Measurements from ENCODE around the gene SCRN2. TPM values are rescaled to one million over a fixed set of nuclear protein-coding genes. Genes with fewer than 3 reads are reported as not detected.

SCRN2 gene
- polyA plus RNA-seq, 4 donors, result 31.4 to 78.5 (median 39.5) TPM

DNA sequence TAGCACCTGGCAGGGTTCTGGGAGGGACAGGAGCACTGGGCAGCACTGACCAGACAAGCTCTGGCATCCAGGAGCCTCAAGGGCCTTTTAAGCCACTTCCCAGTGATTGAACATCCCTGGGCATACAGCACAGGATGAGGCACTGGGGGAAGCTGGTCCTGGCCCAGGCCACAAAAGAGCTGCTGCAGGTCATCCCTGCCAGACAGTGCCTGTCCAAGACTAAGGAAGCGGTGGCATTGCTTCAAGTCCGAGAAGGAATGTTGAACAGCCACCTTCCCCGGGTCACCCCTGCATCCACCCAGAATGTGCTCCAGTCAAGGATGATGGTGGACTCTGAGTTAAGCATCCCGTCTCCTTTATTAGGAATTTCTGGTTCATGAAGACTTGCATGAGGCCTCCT lies 18.3 kb downstream of the SCRN2 start:
- no peak for DNase-seq (ENCODE audit: low read depth in 4 of 4, low spot score in 3 of 4)

DNA sequence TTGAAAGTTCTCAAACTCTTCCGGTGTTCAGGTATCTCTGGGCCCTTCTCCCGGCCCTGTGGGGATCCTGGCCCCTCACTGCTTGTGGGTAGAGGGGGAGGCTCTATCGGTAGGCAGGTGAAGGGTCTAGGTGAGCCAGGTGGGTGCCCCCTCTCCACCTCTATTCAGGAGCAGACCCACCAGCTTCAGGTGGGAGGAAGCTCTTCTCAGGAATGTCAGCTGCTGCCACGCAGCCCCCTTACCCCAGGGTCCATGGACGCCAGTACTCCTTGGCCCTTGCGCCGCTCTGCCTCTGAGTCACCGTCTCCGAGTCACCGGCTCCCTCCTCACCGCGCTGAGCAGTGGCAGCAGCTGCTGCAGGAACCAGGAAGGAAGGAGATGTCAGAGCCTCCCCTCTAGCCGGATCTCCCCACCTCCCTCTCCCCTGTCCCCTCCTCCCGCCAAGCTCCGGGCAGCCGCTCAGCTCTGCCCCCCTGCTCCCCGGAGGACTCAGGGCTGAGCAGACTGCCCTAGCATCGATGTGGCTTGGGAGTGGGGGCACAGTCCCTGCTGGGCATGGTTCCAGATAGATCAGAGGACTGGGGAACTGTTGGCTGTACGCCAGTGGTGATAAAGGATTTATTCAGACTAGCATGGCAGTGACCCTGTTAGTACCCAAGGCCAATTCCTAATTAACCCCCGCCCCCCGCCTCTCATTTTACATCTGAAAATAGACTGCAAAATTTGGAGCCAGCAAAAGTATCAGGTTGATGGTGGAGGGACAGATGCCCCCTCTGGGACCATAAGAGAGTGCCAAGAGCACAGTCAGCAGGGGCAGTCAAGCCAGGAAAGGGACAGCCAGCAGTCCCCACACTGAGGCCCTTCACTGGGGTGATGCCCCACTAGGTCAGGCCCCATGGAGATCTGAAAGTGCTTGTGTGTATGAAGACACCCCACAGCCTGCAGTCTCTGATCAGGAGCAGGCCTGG lies 19.4 kb downstream of the SCRN2 start, which contains the start of gene OSBPL7:
TSS of gene OSBPL7 (minus strand) at position 371 of the 968 bp plus-strand sequence. CDS start 1,516 bp downstream, outside the sequence.
- peak in 2 of 4 donors; percentile 49 to 60 for DNase-seq (ENCODE audit: low read depth in 4 of 4, low spot score in 3 of 4)

DNA sequence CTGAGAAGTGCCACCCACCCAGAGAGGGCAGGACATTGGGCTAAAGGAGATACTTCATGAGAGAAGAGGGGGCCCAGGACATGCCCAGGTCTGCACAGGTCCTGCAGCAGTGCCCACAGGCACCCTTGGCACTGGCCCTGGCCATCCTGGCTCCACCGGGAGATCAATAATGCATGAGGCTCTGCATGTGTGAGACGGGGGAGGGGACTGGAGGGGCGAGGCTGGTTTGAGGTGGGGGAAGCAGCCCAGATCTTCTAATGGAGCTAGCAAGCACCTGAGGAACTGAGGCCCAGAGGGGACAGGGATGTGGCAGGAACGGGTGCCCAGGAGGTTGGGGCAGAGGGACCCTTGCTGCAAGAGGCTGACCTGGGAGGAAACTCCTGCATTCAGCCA lies 20.0 kb downstream of the SCRN2 start:
- no peak for DNase-seq (ENCODE audit: low read depth in 4 of 4, low spot score in 3 of 4)

DNA sequence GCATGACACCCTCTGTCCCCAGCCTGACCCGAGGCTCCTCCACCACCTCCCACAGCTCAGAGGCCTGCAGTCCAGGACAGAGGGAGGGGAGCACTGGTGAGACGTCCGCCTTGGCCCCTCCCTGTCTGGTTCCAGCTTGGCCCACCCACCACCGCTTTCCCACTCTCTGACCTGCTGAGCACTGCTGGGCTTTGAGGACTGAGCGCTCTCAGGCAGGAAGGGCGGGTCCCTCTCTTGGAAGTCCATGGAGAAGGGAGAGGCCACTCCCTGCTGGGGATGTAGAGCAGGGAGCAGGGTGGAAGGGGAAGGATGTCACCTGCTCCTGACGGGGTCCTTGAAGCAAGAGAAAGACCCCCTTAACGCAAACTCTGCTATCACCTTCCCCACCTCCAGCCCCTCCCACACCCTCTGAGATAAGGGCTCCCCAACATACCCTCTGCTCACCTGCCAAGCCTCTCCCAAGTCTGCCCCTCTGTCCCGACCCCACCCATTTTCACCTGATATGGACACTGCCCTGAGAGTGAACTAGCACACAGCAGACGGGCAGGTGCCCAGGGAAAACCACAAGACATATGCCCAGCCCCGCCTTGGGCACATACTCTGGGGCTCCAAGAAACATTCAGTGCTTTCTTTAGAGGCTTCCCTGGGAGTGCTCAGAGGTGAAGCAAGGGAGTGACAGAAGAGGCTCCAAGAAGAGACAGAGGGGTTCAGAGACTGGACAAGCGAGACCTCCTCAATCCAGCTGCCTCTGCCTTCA lies 20.9 kb downstream of the SCRN2 start:
- no peak for DNase-seq (ENCODE audit: low read depth in 4 of 4, low spot score in 3 of 4)

DNA sequence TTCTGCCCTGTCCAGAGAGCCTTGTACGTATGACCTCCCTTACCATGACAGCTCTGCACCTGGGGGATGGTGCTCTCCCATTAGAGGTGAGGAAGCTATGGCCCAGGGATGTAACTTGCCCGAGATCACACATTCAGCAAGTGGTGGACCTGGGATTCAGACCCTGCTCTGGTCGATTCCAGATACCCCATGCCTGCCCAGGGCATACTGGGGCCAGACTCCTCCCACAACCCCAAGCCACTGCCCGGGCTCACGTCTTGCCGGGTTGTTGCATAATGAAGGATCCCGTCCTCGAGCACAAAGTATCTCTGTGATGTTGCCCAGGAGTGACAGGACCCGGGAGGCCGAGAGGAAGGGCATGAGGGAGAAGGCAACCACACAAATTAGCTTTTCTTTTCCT lies 21.6 kb downstream of the SCRN2 start:
- DNase-seq (ENCODE audit: low read depth in 4 of 4, low spot score in 3 of 4), result no peak

DNA sequence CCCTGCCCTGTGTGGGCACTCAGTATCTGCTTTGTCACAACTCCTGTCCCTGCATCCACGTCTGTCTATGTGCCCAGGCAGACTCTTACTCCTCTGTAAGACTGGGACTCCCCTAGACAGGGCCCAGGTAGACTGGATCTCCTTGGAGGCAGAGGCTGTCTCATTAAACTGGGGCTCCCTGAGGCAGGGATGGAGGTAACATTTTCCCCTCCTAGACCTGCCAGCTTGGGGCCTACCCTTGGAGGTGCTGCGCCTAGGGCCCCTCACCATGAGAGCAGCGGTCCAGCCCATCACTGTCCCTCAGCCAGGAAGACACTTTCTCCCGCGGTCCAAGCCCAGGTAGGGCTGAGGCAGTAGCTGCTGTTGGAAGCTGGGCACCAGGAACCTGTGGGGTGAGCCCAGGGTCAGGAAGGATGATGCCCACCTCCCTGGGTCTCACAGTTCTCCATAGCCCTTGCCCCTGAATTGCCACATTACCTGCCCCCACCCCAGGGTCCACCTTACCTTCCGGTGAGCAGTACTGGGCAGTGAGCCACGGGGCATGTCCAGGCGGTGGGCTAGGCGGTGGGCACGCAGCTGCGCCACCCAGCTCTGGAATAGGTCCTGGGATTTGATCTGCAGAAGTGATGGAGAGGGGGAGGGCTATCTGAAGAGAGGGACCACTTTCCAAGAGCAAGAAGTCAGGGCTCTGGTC lies 22.9 kb downstream of the SCRN2 start:
- no peak for DNase-seq (ENCODE audit: low read depth in 4 of 4, low spot score in 3 of 4)

DNA sequence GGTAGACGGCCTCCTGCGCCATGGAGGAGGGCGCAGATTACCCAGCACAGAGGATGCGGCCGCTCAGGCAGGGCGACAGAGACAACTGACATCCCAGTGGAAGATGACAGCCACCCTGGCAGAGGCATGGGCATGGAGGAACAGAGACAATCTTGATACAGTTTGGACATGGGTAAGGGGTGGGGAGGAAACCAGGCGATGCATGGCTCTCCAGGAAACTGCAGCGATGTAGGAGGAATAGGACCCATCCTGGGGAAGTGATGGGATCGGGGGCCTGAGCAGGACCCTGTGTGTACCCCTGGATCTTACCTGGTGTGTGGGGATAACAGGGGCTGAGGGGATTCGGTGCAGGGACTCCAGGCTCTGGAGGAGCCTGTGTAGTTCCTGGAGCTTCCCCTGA lies 24.1 kb downstream of the SCRN2 start:
- DNase-seq (ENCODE audit: low read depth in 4 of 4, low spot score in 3 of 4), result no peak

DNA sequence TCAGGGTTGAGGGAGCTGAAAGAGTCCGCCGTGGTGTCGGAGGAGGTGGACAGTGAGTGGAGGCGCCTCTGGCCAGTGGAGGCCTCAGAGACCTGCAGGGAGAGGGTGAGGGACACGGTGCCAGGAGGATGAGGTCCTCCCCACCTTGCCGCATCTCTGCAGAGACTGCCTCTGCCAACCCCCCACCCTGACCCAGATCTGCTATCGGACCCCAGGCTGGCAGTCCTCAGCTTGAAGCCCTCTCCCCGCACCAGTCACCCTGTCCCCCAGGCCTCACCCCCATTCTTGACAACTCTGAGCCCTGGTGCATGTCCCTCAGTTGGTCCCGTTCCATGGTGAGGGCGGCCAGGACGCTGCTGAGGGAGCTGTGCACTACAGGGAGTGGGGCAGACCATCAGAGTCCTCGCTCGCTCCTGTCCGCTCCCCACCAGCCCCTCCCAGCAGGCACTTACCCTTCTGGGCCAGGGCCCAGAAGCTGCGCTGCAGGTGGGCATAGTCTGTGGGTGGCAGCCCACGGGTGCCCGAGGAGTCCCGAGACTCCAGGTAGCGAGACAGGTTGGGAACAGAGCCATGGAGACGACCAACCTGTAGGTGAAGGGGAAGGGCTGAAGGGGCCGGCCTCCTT lies 24.9 kb downstream of the SCRN2 start:
- DNase-seq (ENCODE audit: low read depth in 4 of 4, low spot score in 3 of 4), result no peak

DNA sequence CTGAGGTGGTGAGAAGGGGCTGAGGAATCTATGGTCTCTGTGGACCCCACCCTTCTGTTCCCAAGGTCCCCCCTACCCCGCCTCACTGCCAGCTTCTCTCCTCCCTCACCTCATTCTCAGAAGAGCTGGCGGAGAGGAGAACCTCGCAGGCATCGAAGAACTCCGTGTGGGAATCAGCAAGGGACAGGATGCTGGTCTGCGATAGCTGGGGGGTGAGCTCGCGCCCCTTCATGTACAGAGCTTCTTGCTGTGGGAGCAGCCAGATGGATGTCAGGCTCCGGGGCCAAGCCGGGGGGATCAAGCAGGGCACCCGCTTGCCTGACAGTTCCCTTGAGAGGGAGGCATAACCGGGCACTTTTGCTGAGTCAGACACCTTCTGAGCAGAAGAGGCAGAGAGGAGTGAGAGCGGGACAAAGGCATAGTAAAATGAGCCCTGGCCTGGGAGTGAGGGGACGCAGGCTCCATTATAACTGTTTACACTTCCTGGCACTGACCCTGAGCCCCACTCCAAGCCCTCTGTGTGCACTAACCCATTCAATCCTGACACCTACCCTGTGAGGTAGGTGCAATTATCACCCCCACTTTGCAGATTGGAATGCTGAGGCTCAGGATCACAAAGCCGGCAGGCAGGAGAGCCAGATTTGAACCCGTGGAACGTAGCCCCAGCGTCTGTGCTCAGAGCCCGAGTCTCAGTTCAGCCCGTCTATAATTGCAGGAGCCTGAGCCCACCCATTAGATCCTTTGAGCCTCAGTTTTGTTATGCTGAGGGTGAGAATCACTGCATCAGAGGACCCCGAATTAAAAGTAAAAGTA lies 25.8 kb downstream of the SCRN2 start:
- DNase-seq (ENCODE audit: low read depth in 4 of 4, low spot score in 3 of 4), result no peak

DNA sequence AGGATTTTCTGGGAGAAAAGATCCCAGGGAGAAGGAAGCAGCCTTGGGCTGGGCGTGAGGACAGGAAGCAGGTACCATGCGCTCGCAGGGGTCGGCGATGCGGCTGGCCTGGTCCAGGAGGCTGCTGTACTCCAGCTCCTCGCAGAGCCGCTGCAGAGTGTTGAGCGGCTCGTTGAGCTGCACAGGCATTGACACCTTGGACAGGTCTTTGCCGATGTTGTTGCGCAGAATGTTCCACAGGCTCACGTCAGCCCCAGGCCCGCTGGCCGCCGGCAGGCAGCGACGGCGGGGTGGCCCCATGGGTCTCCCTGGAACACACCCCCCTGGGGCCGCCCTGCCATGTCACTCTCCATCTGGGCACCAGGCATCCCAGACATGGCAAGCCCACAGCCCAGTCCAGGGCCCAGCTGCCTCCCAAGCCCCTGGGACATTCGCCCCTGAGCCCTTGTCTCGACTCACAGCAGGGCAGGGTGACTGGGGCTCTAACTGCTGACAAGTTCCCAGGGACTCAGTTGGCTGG lies 27.5 kb downstream of the SCRN2 start:
- DNase-seq (ENCODE audit: low read depth in 4 of 4, low spot score in 3 of 4), result no peak

DNA sequence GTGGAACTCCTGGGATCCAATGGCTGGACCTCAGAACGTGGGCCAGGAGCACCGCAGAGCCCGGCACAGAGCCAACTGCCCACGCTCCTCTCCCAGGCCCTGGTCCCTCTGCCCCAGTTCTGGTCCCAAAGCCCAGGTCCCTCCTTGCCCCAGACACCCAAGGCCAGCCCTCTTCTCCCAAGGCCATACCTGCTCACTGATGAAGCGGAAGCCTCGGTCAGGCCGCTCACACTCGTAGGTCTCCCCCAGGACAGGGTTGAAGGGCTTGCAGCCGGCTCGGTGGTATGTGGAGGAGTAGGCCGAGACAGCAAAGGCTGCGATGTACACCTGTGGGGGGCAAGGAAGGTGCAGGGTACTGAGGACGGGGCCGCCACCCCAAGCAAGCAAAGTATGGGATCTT lies 28.0 kb downstream of the SCRN2 start:
- DNase-seq (ENCODE audit: low read depth in 4 of 4, low spot score in 3 of 4), result no peak

DNA sequence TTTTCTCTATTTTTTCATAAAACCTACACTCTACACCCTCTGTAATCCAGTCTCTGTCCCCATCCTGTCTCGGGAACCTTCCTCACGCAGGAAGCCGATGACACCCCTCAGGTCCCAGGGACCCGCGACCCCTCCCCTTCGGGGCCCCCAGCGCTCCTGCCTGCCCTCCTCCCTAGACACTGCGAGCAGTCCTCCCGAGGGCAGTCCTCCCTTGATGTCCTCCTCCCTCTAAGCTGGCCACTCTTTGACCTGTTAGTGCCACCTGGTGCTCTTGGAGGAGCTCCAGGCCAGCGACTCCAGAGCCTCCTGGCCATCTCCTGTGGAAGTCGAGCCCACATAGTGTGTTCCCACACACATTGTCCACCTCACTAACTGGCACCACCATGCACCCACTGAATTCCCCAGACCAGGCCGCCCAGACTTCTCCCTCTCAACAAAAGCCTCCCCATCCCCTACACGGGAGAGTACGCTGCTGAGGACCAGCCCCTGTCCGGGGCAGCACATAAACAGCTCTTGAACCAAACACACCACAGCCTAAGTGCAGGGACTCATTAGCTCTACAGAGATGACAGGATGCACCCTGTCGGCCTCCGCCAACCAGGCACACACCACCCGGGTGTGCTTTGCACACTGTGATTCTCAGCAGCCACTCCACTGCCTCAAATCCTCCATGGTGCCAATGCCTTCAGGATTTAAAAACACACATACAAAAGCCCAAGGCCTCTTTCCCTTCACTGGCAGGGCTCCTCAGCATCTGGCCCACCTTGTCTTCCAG lies 28.7 kb downstream of the SCRN2 start:
- no peak for DNase-seq (ENCODE audit: low read depth in 4 of 4, low spot score in 3 of 4)

DNA sequence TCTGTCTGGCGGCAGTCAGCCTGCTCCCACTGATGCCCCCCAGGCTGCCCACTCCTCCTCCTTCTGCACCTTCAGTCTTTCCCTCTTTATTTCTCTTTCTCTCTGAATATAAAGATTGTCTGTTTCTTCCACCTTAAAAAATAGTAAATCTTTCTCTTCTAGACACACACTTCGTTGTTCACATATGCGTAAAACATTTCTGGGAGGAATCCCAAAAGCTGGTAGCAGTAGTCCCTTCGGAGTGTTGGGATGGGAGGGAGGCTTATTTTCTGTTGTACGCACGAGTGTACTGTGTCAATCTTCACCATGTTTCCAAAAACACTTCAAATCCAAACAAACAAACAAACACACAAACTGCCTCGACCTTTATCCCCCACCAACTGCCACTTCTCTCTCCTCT lies 29.4 kb downstream of the SCRN2 start:
- DNase-seq (ENCODE audit: low read depth in 4 of 4, low spot score in 3 of 4), result no peak

DNA sequence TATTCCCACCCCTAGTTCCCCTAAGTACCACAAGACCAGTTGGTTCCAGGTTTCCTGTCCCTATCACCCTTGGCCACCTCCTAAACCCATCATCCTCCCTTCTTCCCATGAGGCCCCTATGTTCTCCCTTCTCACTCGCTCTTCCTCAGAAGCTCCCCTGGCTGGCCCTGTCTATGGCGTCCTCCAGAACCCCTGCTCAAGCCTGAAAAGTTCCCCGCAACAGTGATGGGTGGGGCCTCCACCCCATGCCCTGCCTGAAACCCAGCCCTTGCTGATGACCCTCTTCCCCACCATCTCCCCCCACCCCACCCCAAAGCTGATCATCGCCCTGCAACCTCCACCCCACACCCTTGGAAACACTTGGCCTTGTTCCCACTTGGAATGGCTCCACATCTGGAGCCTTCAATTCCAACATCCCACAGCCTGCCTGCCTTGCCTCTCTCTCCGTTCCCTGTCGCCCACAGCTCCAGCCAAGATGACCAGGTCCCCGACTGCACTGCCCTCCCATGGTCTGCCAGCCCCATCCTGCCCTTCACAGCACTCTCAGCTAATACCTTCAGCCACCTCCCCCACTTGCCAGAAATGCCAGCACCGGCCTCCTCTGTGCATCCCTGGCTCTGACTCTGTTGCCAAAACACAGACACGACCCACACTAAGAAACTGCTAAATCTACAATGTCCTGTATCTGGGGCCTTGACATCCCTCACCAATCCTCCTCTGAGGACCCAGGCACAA lies 30.0 kb downstream of the SCRN2 start:
- no peak for DNase-seq (ENCODE audit: low read depth in 4 of 4, low spot score in 3 of 4)

DNA sequence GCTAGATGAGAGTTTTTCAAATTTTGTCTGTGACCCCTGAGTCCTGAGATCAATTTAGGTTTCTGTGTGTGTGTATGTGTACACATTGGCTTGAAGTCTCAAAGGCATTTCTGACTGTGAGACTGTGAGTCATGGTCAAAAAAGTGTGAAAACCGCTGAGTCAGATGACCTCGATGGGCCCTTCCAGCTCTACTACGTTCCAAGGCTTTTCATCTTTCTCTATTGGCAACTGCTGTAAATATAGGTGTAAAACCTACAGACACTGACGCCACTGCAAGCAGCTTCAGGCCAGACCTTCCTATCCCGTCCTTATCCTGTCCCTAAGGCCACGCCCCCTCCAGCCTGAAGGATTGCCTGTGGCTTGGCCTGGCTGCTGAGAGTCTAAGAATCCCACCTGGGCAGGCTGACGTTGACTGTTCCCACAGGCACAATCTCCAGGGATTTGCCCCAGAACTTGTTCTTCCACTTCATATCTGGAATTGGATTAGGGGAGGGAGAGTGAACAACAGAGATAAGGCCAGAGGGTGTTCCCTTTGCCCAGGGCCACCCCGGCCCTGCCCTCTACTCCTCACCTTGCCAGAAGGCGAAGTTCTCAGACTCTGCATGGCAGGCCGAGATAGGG lies 30.8 kb downstream of the SCRN2 start:
- no peak for DNase-seq (ENCODE audit: low read depth in 4 of 4, low spot score in 3 of 4)

DNA sequence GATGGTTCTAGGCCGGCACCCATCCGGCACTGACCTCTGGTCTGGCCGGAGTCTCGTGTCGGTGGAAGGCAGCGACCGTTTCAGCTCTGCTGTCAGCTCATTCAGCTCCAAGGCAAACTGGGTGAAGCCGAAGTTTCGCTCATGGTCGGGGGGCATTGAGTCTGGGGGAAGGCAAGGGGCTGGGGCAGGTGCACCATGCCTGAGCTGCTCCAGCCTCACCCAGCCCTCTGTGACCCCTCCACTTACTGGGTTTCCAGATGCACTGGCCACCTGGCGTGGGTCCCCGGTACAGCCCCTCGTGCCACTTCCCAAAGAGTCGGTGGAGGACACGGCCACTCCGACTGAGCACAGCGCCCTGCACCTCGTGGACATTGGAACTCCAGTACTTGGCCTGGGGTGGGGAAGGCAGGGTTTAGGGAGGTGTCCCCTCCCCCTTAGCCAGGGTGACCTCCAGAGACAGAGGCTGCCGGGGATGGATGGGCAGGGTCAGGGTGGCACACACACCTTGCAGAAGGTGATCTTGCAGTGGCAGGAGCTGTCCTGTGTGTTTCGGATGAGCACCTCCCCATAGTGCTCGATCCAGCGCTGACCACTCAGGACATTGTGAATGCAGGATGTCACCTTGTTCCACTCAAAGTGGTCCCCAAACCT lies 32.1 kb downstream of the SCRN2 start:
- DNase-seq (ENCODE audit: low read depth in 4 of 4, low spot score in 3 of 4), result no peak

Measured in left renal pelvis (tissue), 4 donors.